ENCODE measurements around the gene MAP7D2.

The MAP7D2 gene

GRCh38 chrX:20007962-20008622 lies 108.6 kb downstream of the MAP7D2 start:
- Histone ChIP-seq H3K36me3 (ENCODE audit: control insufficient read depth, insufficient read depth, low read length) (no peaks in the 10 kb centered on the region), H3K9ac (ENCODE audit: low read depth, low read length) (no peak overlapping the region), H3K27me3 (ENCODE audit: control insufficient read depth, insufficient read depth, low read length) (no peaks in the 10 kb centered on the region), H3K9me3 (ENCODE audit: control insufficient read depth, insufficient read depth, low read length) (no peaks in the 10 kb centered on the region), H3K27ac (ENCODE audit: low read depth, low read length) (no peak overlapping the region), H3K4me3 (ENCODE audit: low read depth, low read length) (no peak overlapping the region), H3K4me1 (ENCODE audit: control insufficient read depth, insufficient read depth, low read length) (no peaks in the 10 kb centered on the region)

GRCh38 chrX:20005883-20006282 lies 110.8 kb downstream of the MAP7D2 start:
- no peaks in the 10 kb centered on the region for H3K9me3 ChIP-seq (ENCODE audit: control insufficient read depth, insufficient read depth, low read length)
- H3K27me3 ChIP-seq (ENCODE audit: control insufficient read depth, insufficient read depth, low read length), result no peaks in the 10 kb centered on the region
- no peak overlapping the region for H3K4me3 ChIP-seq (ENCODE audit: low read depth, low read length)
- no peak overlapping the region for H3K27ac ChIP-seq (ENCODE audit: low read depth, low read length)
- H3K9ac ChIP-seq (ENCODE audit: low read depth, low read length), result no peak overlapping the region
- H3K4me1 ChIP-seq (ENCODE audit: control insufficient read depth, insufficient read depth, low read length), result no peaks in the 10 kb centered on the region
- no peaks in the 10 kb centered on the region for H3K36me3 ChIP-seq (ENCODE audit: control insufficient read depth, insufficient read depth, low read length)

- no peaks in the 10 kb centered on the region for H3K4me1 ChIP-seq (ENCODE audit: control insufficient read depth, insufficient read depth, low read length)
- no peak overlapping the region for H3K4me3 ChIP-seq (ENCODE audit: low read depth, low read length)
- no peaks in the 10 kb centered on the region for H3K36me3 ChIP-seq (ENCODE audit: control insufficient read depth, insufficient read depth, low read length)
- H3K27me3 ChIP-seq (ENCODE audit: control insufficient read depth, insufficient read depth, low read length), result no peaks in the 10 kb centered on the region
- no peaks in the 10 kb centered on the region for H3K9me3 ChIP-seq (ENCODE audit: control insufficient read depth, insufficient read depth, low read length)
- no peak overlapping the region for H3K27ac ChIP-seq (ENCODE audit: low read depth, low read length)
- no peak overlapping the region for H3K9ac ChIP-seq (ENCODE audit: low read depth, low read length)
Observed at GRCh38 chrX:20001588-20001987, 115.1 kb downstream of the MAP7D2 start.

- peak overlapping the region; percentile 40; the same call in 1 of the 2 replicates for H3K4me3 ChIP-seq (ENCODE audit: low read depth, low read length)
- H3K9ac ChIP-seq (ENCODE audit: low read depth, low read length), result no peak overlapping the region
- H3K27me3 ChIP-seq (ENCODE audit: control insufficient read depth, insufficient read depth, low read length), result no peaks in the 10 kb centered on the region
- H3K4me1 ChIP-seq (ENCODE audit: control insufficient read depth, insufficient read depth, low read length), result peaks cover 5% of the 10 kb centered on the region; the same call in 1 of the 2 replicates
- H3K27ac ChIP-seq (ENCODE audit: low read depth, low read length), result no peak overlapping the region
- no peaks in the 10 kb centered on the region for H3K9me3 ChIP-seq (ENCODE audit: control insufficient read depth, insufficient read depth, low read length)
- peaks cover 4% of the 10 kb centered on the region; the same call in 1 of the 2 replicates for H3K36me3 ChIP-seq (ENCODE audit: control insufficient read depth, insufficient read depth, low read length)
Observed at GRCh38 chrX:19991350-19991718, 125.4 kb downstream of the MAP7D2 start.

GRCh38 chrX:19990556-19991349 lies 126.0 kb downstream of the MAP7D2 start, which contains the start of gene BCLAF3:
TSS of gene BCLAF3 (minus strand) at chrX:19991061. CDS start at chrX:19970264, 20,797 bp downstream.
- H3K27me3 ChIP-seq (ENCODE audit: control insufficient read depth, insufficient read depth, low read length), result no peaks in the 10 kb centered on the region
- peak within 1 kb of the TSS; percentile 34; the same call in 1 of the 2 replicates for H3K9ac ChIP-seq (ENCODE audit: low read depth, low read length)
- peaks cover 4% of the 10 kb centered on the region; the same call in 1 of the 2 replicates for H3K36me3 ChIP-seq (ENCODE audit: control insufficient read depth, insufficient read depth, low read length)
- no peaks in the 10 kb centered on the region for H3K9me3 ChIP-seq (ENCODE audit: control insufficient read depth, insufficient read depth, low read length)
- H3K4me1 ChIP-seq (ENCODE audit: control insufficient read depth, insufficient read depth, low read length), result peaks cover 5% of the 10 kb centered on the region; the same call in 1 of the 2 replicates
- H3K4me3 ChIP-seq (ENCODE audit: low read depth, low read length), result peak within 1 kb of the TSS; percentile 75
- no peak within 1 kb of the TSS for H3K27ac ChIP-seq (ENCODE audit: low read depth, low read length)

- Histone ChIP-seq H3K27ac (ENCODE audit: low read depth, low read length) (no peak overlapping the region), H3K36me3 (ENCODE audit: control insufficient read depth, insufficient read depth, low read length) (peaks cover 4% of the 10 kb centered on the region; the same call in 1 of the 2 replicates), H3K4me3 (ENCODE audit: low read depth, low read length) (peak overlapping the region; percentile 75), H3K9ac (ENCODE audit: low read depth, low read length) (peak overlapping the region; percentile 34; the same call in 1 of the 2 replicates), H3K27me3 (ENCODE audit: control insufficient read depth, insufficient read depth, low read length) (no peaks in the 10 kb centered on the region), H3K4me1 (ENCODE audit: control insufficient read depth, insufficient read depth, low read length) (peaks cover 5% of the 10 kb centered on the region; the same call in 1 of the 2 replicates), H3K9me3 (ENCODE audit: control insufficient read depth, insufficient read depth, low read length) (no peaks in the 10 kb centered on the region)
Observed at GRCh38 chrX:19990151-19990555, 126.6 kb downstream of the MAP7D2 start.

GRCh38 chrX:19987856-19988255 lies 128.9 kb downstream of the MAP7D2 start:
- H3K9ac ChIP-seq (ENCODE audit: low read depth, low read length), result no peak overlapping the region
- no peak overlapping the region for H3K27ac ChIP-seq (ENCODE audit: low read depth, low read length)
- H3K36me3 ChIP-seq (ENCODE audit: control insufficient read depth, insufficient read depth, low read length), result peaks cover 4% of the 10 kb centered on the region; the same call in 1 of the 2 replicates
- peaks cover 5% of the 10 kb centered on the region; the same call in 1 of the 2 replicates for H3K4me1 ChIP-seq (ENCODE audit: control insufficient read depth, insufficient read depth, low read length)
- no peak overlapping the region for H3K4me3 ChIP-seq (ENCODE audit: low read depth, low read length)
- no peaks in the 10 kb centered on the region for H3K27me3 ChIP-seq (ENCODE audit: control insufficient read depth, insufficient read depth, low read length)
- H3K9me3 ChIP-seq (ENCODE audit: control insufficient read depth, insufficient read depth, low read length), result no peaks in the 10 kb centered on the region

GRCh38 chrX:19986531-19986930 lies 130.2 kb downstream of the MAP7D2 start:
- no peaks in the 10 kb centered on the region for H3K9me3 ChIP-seq (ENCODE audit: control insufficient read depth, insufficient read depth, low read length)

GRCh38 chrX:19981947-19982346 lies 134.8 kb downstream of the MAP7D2 start:
- H3K4me3 ChIP-seq (ENCODE audit: low read depth, low read length), result no peak overlapping the region
- no peaks in the 10 kb centered on the region for H3K27me3 ChIP-seq (ENCODE audit: control insufficient read depth, insufficient read depth, low read length)
- H3K9me3 ChIP-seq (ENCODE audit: control insufficient read depth, insufficient read depth, low read length), result peaks cover 4% of the 10 kb centered on the region; the same call in 1 of the 2 replicates
- no peak overlapping the region for H3K27ac ChIP-seq (ENCODE audit: low read depth, low read length)
- H3K36me3 ChIP-seq (ENCODE audit: control insufficient read depth, insufficient read depth, low read length), result 0 out of 2 replicates have a peak, but pooled peaks cover 5% of the 10 kb centered on the region
- no peak overlapping the region for H3K9ac ChIP-seq (ENCODE audit: low read depth, low read length)
- H3K4me1 ChIP-seq (ENCODE audit: control insufficient read depth, insufficient read depth, low read length), result peaks cover 3% of the 10 kb centered on the region; the same call in 1 of the 2 replicates

More at GRCh38 chrX:19986531-19986930, 130.2 kb downstream of the MAP7D2 start:
- no peak overlapping the region for H3K9ac ChIP-seq (ENCODE audit: low read depth, low read length)
- H3K36me3 ChIP-seq (ENCODE audit: control insufficient read depth, insufficient read depth, low read length), result peaks cover 4% of the 10 kb centered on the region; the same call in 1 of the 2 replicates
- H3K27me3 ChIP-seq (ENCODE audit: control insufficient read depth, insufficient read depth, low read length), result no peaks in the 10 kb centered on the region
- H3K27ac ChIP-seq (ENCODE audit: low read depth, low read length), result no peak overlapping the region
- H3K4me3 ChIP-seq (ENCODE audit: low read depth, low read length), result no peak overlapping the region
- peaks cover 7% of the 10 kb centered on the region; the same call in 1 of the 2 replicates for H3K4me1 ChIP-seq (ENCODE audit: control insufficient read depth, insufficient read depth, low read length)

GRCh38 chrX:19975845-19976244 lies 140.9 kb downstream of the MAP7D2 start:
- H3K27me3 ChIP-seq (ENCODE audit: control insufficient read depth, insufficient read depth, low read length), result no peaks in the 10 kb centered on the region
- peaks cover 6% of the 10 kb centered on the region; the same call in 1 of the 2 replicates for H3K4me1 ChIP-seq (ENCODE audit: control insufficient read depth, insufficient read depth, low read length)
- H3K36me3 ChIP-seq (ENCODE audit: control insufficient read depth, insufficient read depth, low read length), result 0 out of 2 replicates have a peak, but pooled peaks cover 5% of the 10 kb centered on the region
- no peak overlapping the region for H3K27ac ChIP-seq (ENCODE audit: low read depth, low read length)
- H3K9me3 ChIP-seq (ENCODE audit: control insufficient read depth, insufficient read depth, low read length), result peaks cover 4% of the 10 kb centered on the region; the same call in 1 of the 2 replicates
- H3K9ac ChIP-seq (ENCODE audit: low read depth, low read length), result no peak overlapping the region
- no peak overlapping the region for H3K4me3 ChIP-seq (ENCODE audit: low read depth, low read length)
